ENCODE measurements around the gene RPH3AL.

DNA sequence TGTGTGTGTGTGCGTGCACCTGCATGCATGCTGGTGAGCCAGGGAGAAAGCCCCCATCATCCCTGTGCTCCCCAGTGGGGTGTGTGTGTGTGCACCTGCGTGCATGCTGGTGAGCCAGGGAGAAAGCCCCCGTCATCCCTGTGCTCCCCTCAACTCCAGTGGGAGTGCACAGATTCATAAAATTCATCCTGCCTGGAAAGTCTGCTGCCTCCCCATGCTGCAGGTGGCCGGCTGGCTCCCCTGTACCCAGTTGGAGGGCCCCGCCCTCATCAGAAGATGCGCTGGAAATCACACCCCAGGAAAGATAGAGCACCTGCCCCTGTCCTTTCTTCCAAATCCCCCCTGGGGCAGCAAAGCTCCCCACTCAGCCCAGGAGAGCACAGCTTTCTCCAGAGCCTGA lies 86.4 kb downstream of the RPH3AL start:
- no peak for TF ChIP-seq FOXM1 (IDR thresholded peaks at IDR 0.05; ENCODE audit: borderline replicate concordance, low read depth)
- no peak for TF ChIP-seq CEBPB (IDR thresholded peaks at IDR 0.05)
- no peak for TF ChIP-seq REST (IDR thresholded peaks at IDR 0.05; ENCODE audit: low read depth)
- no peak for TF ChIP-seq EP300 (IDR thresholded peaks at IDR 0.05; ENCODE audit: borderline replicate concordance)
- no peak for TF ChIP-seq EGR1 (IDR thresholded peaks at IDR 0.05)
- no peak for TF ChIP-seq MAX (IDR thresholded peaks at IDR 0.05)
- TF ChIP-seq NFIC (IDR thresholded peaks at IDR 0.05): no peak
- TF ChIP-seq CREB1 (IDR thresholded peaks at IDR 0.05; ENCODE audit: low read depth): no peak
- no peak for TF ChIP-seq TAF1 (IDR thresholded peaks at IDR 0.05; ENCODE audit: low read depth)

All from Ishikawa (cell line).